ENCODE results near the gene KIF3A.

The KIF3A gene

DNA sequence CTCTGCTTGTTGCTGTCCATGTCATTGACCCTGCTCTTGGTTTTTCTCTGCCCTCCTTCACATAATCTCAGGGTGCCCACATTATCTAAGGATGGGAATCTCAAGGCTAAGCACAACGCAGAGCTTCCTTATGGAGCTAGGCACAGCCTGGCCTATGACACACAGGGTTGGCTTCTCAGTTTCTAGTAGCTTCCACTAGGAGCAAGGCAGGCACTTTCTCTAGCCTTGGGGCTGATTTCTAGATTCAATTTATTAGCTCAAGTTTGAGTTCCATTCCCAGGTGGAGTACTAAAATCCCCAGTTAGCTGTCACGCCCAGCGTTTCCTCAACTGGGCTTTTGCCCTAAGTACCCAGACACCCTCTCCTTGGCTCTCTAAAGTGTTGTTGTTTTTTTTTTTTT, 51.2 kb downstream of the KIF3A start:
- Histone ChIP-seq H3K9me3 (ENCODE audit: control insufficient read depth, insufficient read depth, low read length) (no peaks in the 10 kb centered on the region), H4K20me1 (ENCODE audit: control insufficient read depth, insufficient read depth, low read depth, low read length) (no peaks in the 10 kb centered on the region), H3K27me3 (ENCODE audit: control insufficient read depth, low read length) (no peaks in the 10 kb centered on the region), H3K36me3 (ENCODE audit: control insufficient read depth, low read length) (no peaks in the 10 kb centered on the region), H3K4me2 (ENCODE audit: low read length) (no peak overlapping the region), H3K4me3 (ENCODE audit: low read length) (no peak overlapping the region), H3F3A (ENCODE audit: control insufficient read depth, insufficient read depth) (no peaks in the 10 kb centered on the region), H3K79me2 (ENCODE audit: control insufficient read depth, low read length) (no peaks in the 10 kb centered on the region), H3K27ac (ENCODE audit: low read depth, low read length) (no peak overlapping the region), H3K4me1 (ENCODE audit: control insufficient read depth, low read length) (peaks cover 54% of the 10 kb centered on the region), H3K9me2 (replicated peaks; ENCODE audit: control insufficient read depth, low read length) (no peaks in the 10 kb centered on the region)
- TF ChIP-seq, protein P1, sequence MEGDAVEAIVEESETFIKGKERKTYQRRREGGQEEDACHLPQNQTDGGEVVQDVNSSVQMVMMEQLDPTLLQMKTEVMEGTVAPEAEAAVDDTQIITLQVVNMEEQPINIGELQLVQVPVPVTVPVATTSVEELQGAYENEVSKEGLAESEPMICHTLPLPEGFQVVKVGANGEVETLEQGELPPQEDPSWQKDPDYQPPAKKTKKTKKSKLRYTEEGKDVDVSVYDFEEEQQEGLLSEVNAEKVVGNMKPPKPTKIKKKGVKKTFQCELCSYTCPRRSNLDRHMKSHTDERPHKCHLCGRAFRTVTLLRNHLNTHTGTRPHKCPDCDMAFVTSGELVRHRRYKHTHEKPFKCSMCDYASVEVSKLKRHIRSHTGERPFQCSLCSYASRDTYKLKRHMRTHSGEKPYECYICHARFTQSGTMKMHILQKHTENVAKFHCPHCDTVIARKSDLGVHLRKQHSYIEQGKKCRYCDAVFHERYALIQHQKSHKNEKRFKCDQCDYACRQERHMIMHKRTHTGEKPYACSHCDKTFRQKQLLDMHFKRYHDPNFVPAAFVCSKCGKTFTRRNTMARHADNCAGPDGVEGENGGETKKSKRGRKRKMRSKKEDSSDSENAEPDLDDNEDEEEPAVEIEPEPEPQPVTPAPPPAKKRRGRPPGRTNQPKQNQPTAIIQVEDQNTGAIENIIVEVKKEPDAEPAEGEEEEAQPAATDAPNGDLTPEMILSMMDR (IDR thresholded peaks at IDR 0.05; ENCODE audit: low read depth, low read length, poor library complexity, severe bottlenecking) = no peak
- no peak for TF ChIP-seq EZH2phosphoT487 (IDR thresholded peaks at IDR 0.05; ENCODE audit: borderline replicate concordance, low read length)

DNA sequence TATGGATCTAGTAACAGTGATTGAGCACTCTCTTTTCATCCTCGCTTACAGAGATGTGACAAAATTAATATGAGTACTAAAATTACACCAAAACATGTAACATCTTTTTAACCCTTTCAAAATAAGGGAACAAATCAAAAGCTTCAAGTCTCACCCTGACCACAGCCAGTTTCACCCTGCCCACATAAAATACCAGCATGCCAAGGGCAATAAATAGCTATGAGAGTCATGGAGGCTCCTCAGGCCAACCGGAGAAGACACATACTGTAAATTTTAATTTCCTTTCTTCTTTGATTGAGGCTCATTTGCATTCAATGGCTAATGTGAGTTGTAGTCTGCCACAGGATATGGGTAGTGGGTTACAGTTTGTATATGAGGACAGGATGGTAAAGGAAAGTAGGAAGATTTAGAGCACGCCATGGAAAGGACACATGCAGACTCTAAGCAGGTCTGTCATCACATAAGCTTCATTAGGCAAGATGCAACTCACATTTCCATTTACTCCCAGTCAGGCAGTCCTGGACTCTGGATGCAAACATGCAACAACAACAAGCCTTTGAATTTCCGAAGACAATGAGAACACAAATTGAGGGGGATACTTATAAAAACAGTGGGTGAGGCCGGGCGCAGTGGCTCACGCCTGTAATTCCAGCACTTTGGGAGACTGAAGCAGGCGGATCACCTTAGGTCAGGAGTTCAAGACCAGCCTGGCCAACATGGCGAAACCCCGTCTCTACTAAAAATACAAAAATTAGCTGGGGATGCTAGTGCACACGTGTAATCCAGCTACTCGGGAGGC, 52.2 kb downstream of the KIF3A start:
- TF ChIP-seq, protein P1 (IDR thresholded peaks at IDR 0.05; ENCODE audit: low read depth, low read length, poor library complexity, severe bottlenecking) = no peak
- no peak for TF ChIP-seq EZH2phosphoT487 (IDR thresholded peaks at IDR 0.05; ENCODE audit: borderline replicate concordance, low read length)
- H3K36me3 ChIP-seq (ENCODE audit: control insufficient read depth, low read length) = no peaks in the 10 kb centered on the region
- H3K4me1 ChIP-seq (ENCODE audit: control insufficient read depth, low read length) = peaks cover 56% of the 10 kb centered on the region
- no peaks in the 10 kb centered on the region for H3K9me3 ChIP-seq (ENCODE audit: control insufficient read depth, insufficient read depth, low read length)
- H3K79me2 ChIP-seq (ENCODE audit: control insufficient read depth, low read length) = no peaks in the 10 kb centered on the region
- H3K4me2 ChIP-seq (ENCODE audit: low read length) = no peak overlapping the region
- H3K9me2 ChIP-seq (replicated peaks; ENCODE audit: control insufficient read depth, low read length) = no peaks in the 10 kb centered on the region
- no peaks in the 10 kb centered on the region for H4K20me1 ChIP-seq (ENCODE audit: control insufficient read depth, insufficient read depth, low read depth, low read length)
- H3F3A ChIP-seq (ENCODE audit: control insufficient read depth, insufficient read depth) = no peaks in the 10 kb centered on the region
- H3K4me3 ChIP-seq (ENCODE audit: low read length) = no peak overlapping the region
- no peak overlapping the region for H3K27ac ChIP-seq (ENCODE audit: low read depth, low read length)
- H3K27me3 ChIP-seq (ENCODE audit: control insufficient read depth, low read length) = no peaks in the 10 kb centered on the region

DNA sequence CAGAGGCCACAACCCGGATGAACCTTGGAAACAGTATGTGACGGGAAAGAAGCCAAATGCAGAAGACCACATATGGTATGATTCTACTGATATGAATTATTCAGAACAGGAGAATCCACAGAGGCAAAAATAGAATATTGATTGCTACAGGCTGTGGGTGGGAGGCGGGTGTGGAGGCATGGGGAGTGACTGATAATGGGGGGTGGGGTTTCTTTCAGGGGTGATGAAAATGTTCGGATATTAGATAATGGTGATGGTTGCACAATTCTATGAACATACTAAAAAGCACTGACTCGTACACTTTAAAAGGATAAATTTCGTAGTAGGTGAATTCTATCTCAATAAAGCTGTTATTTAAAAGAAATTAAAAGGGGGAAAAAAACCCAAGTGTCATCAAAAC, 52.9 kb downstream of the KIF3A start:
- H3K27ac ChIP-seq (ENCODE audit: low read depth, low read length) = no peak overlapping the region
- no peaks in the 10 kb centered on the region for H3K36me3 ChIP-seq (ENCODE audit: control insufficient read depth, low read length)
- H3K9me2 ChIP-seq (replicated peaks; ENCODE audit: control insufficient read depth, low read length) = no peaks in the 10 kb centered on the region
- no peaks in the 10 kb centered on the region for H3K79me2 ChIP-seq (ENCODE audit: control insufficient read depth, low read length)
- H4K20me1 ChIP-seq (ENCODE audit: control insufficient read depth, insufficient read depth, low read depth, low read length) = no peaks in the 10 kb centered on the region
- H3K4me1 ChIP-seq (ENCODE audit: control insufficient read depth, low read length) = peaks cover 50% of the 10 kb centered on the region
- H3K27me3 ChIP-seq (ENCODE audit: control insufficient read depth, low read length) = no peaks in the 10 kb centered on the region
- H3K4me3 ChIP-seq (ENCODE audit: low read length) = no peak overlapping the region
- TF ChIP-seq EZH2phosphoT487 (IDR thresholded peaks at IDR 0.05; ENCODE audit: borderline replicate concordance, low read length) = no peak
- TF ChIP-seq, protein P1 (IDR thresholded peaks at IDR 0.05; ENCODE audit: low read depth, low read length, poor library complexity, severe bottlenecking) = no peak
- no peak overlapping the region for H3K4me2 ChIP-seq (ENCODE audit: low read length)
- H3K9me3 ChIP-seq (ENCODE audit: control insufficient read depth, insufficient read depth, low read length) = no peaks in the 10 kb centered on the region
- no peaks in the 10 kb centered on the region for H3F3A ChIP-seq (ENCODE audit: control insufficient read depth, insufficient read depth)
